ENCODE measurements around the gene TXNRD3. TPM values are rescaled to one million over a fixed set of nuclear protein-coding genes. Genes with fewer than 3 reads are reported as not detected.

Gene TXNRD3
- total RNA-seq, 1 experiment from 2014 or later: 12.9 TPM

- POLR2A ChIA-PET: interaction anchor here (1.0 to 1.3 kb wide), 3 partner anchors 8 to 20 kb away, joined by 3 read pairs; no protein-coding TSS in a partner anchor
- Mint-ChIP-seq H3K9me3 (ENCODE audit: unreplicated experiment) (no peaks in the 10 kb centered on the region), H3K4me1 (ENCODE audit: insufficient read depth, unreplicated experiment) (peaks cover 41% of the 10 kb centered on the region), H3K27ac (ENCODE audit: low read depth, unreplicated experiment) (no peak overlapping the region), H3K4me3 (ENCODE audit: unreplicated experiment) (no peak overlapping the region), H3K27me3 (ENCODE audit: insufficient read depth, unreplicated experiment) (no peaks in the 10 kb centered on the region), H3K36me3 (ENCODE audit: insufficient read depth, unreplicated experiment) (peaks cover 23% of the 10 kb centered on the region)
- CTCF ChIA-PET: interaction anchor here (0.6 to 1.6 kb wide), 3 partner anchors 98 to 339 kb away, joined by 3 read pairs; no protein-coding TSS in a partner anchor
- BruUV-seq (replicated peaks): no TSS peak
- no peak for TF ChIP-seq CTCF (IDR thresholded peaks at IDR 0.05; ENCODE audit: unreplicated experiment)
- intact Hi-C loops (cut with micrococcal nuclease): no loop called here
- DNase-seq (ENCODE audit: unreplicated experiment): peak; percentile 2
Measured at GRCh38 chr3:126621627-126622345, 33.1 kb downstream of the TXNRD3 start.

GRCh38 chr3:126621171-126621570 is 33.8 kb downstream of the TXNRD3 start:
- H3K9me3 Mint-ChIP-seq (ENCODE audit: unreplicated experiment): no peaks in the 10 kb centered on the region
- peak; percentile 67 for DNase-seq (ENCODE audit: unreplicated experiment)
- H3K27ac Mint-ChIP-seq (ENCODE audit: low read depth, unreplicated experiment): no peak overlapping the region
- peaks cover 23% of the 10 kb centered on the region for H3K36me3 Mint-ChIP-seq (ENCODE audit: insufficient read depth, unreplicated experiment)
- ChIA-PET CTCF (interaction anchor here (1.6 kb wide), 1 partner anchor 100 kb away, joined by 3 read pairs; no protein-coding TSS in a partner anchor), POLR2A (interaction anchor here (1.3 kb wide), 1 partner anchor 20 kb away, joined by 3 read pairs; no protein-coding TSS in a partner anchor)
- no TSS peak for BruUV-seq (replicated peaks)
- H3K4me1 Mint-ChIP-seq (ENCODE audit: insufficient read depth, unreplicated experiment): peaks cover 42% of the 10 kb centered on the region
- no peaks in the 10 kb centered on the region for H3K27me3 Mint-ChIP-seq (ENCODE audit: insufficient read depth, unreplicated experiment)
- TF ChIP-seq CTCF (IDR thresholded peaks at IDR 0.05; ENCODE audit: unreplicated experiment): no peak
- intact Hi-C loops (cut with micrococcal nuclease): no loop called here
- no peak overlapping the region for H3K4me3 Mint-ChIP-seq (ENCODE audit: unreplicated experiment)

GRCh38 chr3:126620738-126621137 is 34.2 kb downstream of the TXNRD3 start:
- peak; percentile 49 for DNase-seq (ENCODE audit: unreplicated experiment)
- Mint-ChIP-seq H3K4me3 (ENCODE audit: unreplicated experiment) (no peak overlapping the region), H3K36me3 (ENCODE audit: insufficient read depth, unreplicated experiment) (peaks cover 23% of the 10 kb centered on the region), H3K27me3 (ENCODE audit: insufficient read depth, unreplicated experiment) (no peaks in the 10 kb centered on the region), H3K9me3 (ENCODE audit: unreplicated experiment) (no peaks in the 10 kb centered on the region), H3K27ac (ENCODE audit: low read depth, unreplicated experiment) (no peak overlapping the region), H3K4me1 (ENCODE audit: insufficient read depth, unreplicated experiment) (peaks cover 42% of the 10 kb centered on the region)
- intact Hi-C loops (cut with micrococcal nuclease): no loop called here
- ChIA-PET CTCF (interaction anchor here (1.6 kb wide), 1 partner anchor 99 kb away, joined by 3 read pairs; no protein-coding TSS in a partner anchor), POLR2A (no interaction called here)
- BruUV-seq (replicated peaks): no TSS peak
- no peak for TF ChIP-seq CTCF (IDR thresholded peaks at IDR 0.05; ENCODE audit: unreplicated experiment)

GRCh38 chr3:126618760-126619159 is 36.2 kb downstream of the TXNRD3 start:
- Mint-ChIP-seq H3K4me3 (ENCODE audit: unreplicated experiment) (no peak overlapping the region), H3K9me3 (ENCODE audit: unreplicated experiment) (no peaks in the 10 kb centered on the region), H3K27ac (ENCODE audit: low read depth, unreplicated experiment) (peak overlapping the region; percentile 41), H3K27me3 (ENCODE audit: insufficient read depth, unreplicated experiment) (no peaks in the 10 kb centered on the region), H3K36me3 (ENCODE audit: insufficient read depth, unreplicated experiment) (peaks cover 14% of the 10 kb centered on the region), H3K4me1 (ENCODE audit: insufficient read depth, unreplicated experiment) (peaks cover 42% of the 10 kb centered on the region)
- DNase-seq (ENCODE audit: unreplicated experiment): no peak
- intact Hi-C loops (cut with micrococcal nuclease): no loop called here
- BruUV-seq (replicated peaks): no TSS peak
- no peak for TF ChIP-seq CTCF (IDR thresholded peaks at IDR 0.05; ENCODE audit: unreplicated experiment)
- ChIA-PET POLR2A (no interaction called here), CTCF (no interaction called here)
